Measurements from ENCODE around the gene ANKRD62.

GRCh38 chr18:12086249-12086648 is 7.4 kb upstream of the ANKRD62 start:
- TF ChIP-seq EZH2 (optimal IDR thresholded peaks at IDR 0.05; ENCODE audit: low read depth, low read length) (no peak), CTCF (IDR thresholded peaks at IDR 0.05; ENCODE audit: low read length) (no peak), EZH2phosphoT487 (IDR thresholded peaks at IDR 0.05; ENCODE audit: low read length) (no peak)

Data from MM.1S (cell line).